PFSK-1 (cell line): ENCODE data around the gene RFX2.

Source experiments
- POLR2AphosphoS5 ChIP-seq: IDR thresholded peaks from 2 replicates; pipeline ENCODE4 v1.6.1; 2012; ENCODE audit warnings: low read depth, mild to moderate bottlenecking, control low read depth, low read length, moderate library complexity
- REST ChIP-seq, 2 experiments: IDR thresholded peaks; 2 replicates each; pipeline versions ENCODE4 v1.6.1 to v1.8.0; 2011 to 2012; ENCODE audit warnings: low read depth in 2 of 2, low read length in 2 of 2, control low read depth in 1 of 2, inconsistent platforms in 1 of 2, mild to moderate bottlenecking in 1 of 2, moderate library complexity in 1 of 2; ENCODE audit not compliant: insufficient read depth in 1 of 2
- SIN3A ChIP-seq: IDR thresholded peaks from 2 replicates; pipeline ENCODE4 v1.6.1; 2012; ENCODE audit warnings: mild to moderate bottlenecking, low read length, moderate library complexity, borderline replicate concordance; ENCODE audit not compliant: insufficient read depth

- TF ChIP-seq POLR2AphosphoS5 (no peak), REST (IDR thresholded peaks at IDR 0.05; ENCODE audit: insufficient read depth in 1 of 2, low read depth in 2 of 2, low read length in 2 of 2) (no peak), SIN3A (no peak)
These were observed 123.1 kb downstream of the RFX2 start for GRCh38 chr19:5987077-5987818.
